Prostate gland (tissue), 2 donors: ENCODE results near the gene LMO2.

Source experiments
- CTCF ChIP-seq, 4 experiments: fragments of 200-600 bp in 2 of 4; fragments of 450-650 bp in 2 of 4; sonication (generic) in 2 of 4; IDR thresholded peaks; 1 replicate in 3 of 4; 2 replicates in 1 of 4; pipeline ENCODE4 v1.5.1; 2016 to 2019; ENCODE audit warnings: antibody characterized with exemption in 4 of 4, mild to moderate bottlenecking in 2 of 4, moderate library complexity in 2 of 4
- POLR2A ChIP-seq: fragments of 450-650 bp; IDR thresholded peaks from one replicate; pipeline ENCODE4 v1.6.1; 2016; ENCODE audit warnings: antibody characterized with exemption, mild to moderate bottlenecking
- POLR2AphosphoS5 ChIP-seq: sonication (generic); formaldehyde crosslinking; IDR thresholded peaks from one replicate; pipeline ENCODE4 v1.6.1; 2017; ENCODE audit warnings: antibody characterized with exemption

GRCh38 chr11:33867561-33867960 is 24.3 kb downstream of the LMO2 start:
- TF ChIP-seq CTCF (IDR thresholded peaks at IDR 0.05) (no peak), POLR2A (no peak), POLR2AphosphoS5 (no peak)
